K562 (cell line): ENCODE data around the gene SLX4IP. TPM values are rescaled to one million over a fixed set of nuclear protein-coding genes. Genes with fewer than 3 reads are reported as not detected.

Experiments used
- ATAC-seq: fragments of 200-7000 bp; cut with Tn5 transposase; 3 replicates; pipeline ENCODE4 v1.9.1; 2020; ENCODE audit warnings: moderate library complexity
- BruUV-seq: library from RNA; stranded (reverse); fragments of 400-500 nt; replicated peaks from 2 replicates; lab custom pipeline; 2021; lab: Mats Ljungman, UMichigan
- CTCF ChIA-PET: fragments of 300-600 bp; formaldehyde crosslinking; extraction: SDS; loops from one replicate; lab custom pipeline; 2021; ENCODE audit warnings: low intra/inter-chr PET ratio; lab: Yijun Ruan, JAX
- POLR2A ChIA-PET: fragments of 300-600, 350-650 bp; sonication (Branson Sonifier 250); formaldehyde crosslinking; extraction: SDS; loops from one replicate; lab custom pipeline; 2021; ENCODE audit warnings: antibody characterized with exemption, inconsistent platforms; lab: Yijun Ruan, JAX
- DNase-seq, 4 experiments: peaks; one replicate each; pipeline versions ENCODE4 v3.0.0 to v3.0.0-alpha.2; 2011 to 2018; ENCODE audit warnings: low spot score in 3 of 4, mixed read lengths in 3 of 4; ENCODE audit errors: extremely low read depth in 1 of 4
- FAIRE-seq: peaks from 2 replicates; lab custom pipeline; 2011; peaks lifted over from hg19 to GRCh38; lab: Jason Lieb, UNC
- H2AFZ ChIP-seq: 2 replicates; pipeline ENCODE4 v1.6.0; 2011; ENCODE audit warnings: low read depth, low read length, control low read depth, inconsistent platforms
- H3K27ac ChIP-seq: fragments of 200-600 bp; 3 replicates; pipeline ENCODE4 v1.8.0; 2011; ENCODE audit warnings: low read depth, mild to moderate bottlenecking, control low read depth, inconsistent platforms, low read length, moderate library complexity, mixed read lengths; ENCODE audit errors: extremely low read depth
- H3K27me3 ChIP-seq, 2 experiments: fragments of 300-600 bp in 1 of 2; 2 replicates in 1 of 2; 3 replicates in 1 of 2; pipeline versions ENCODE4 v1.6.0 to v1.8.0; 2011; ENCODE audit warnings: inconsistent platforms in 2 of 2, low read length in 2 of 2, mild to moderate bottlenecking in 1 of 2, mixed read lengths in 1 of 2, moderate library complexity in 1 of 2; ENCODE audit not compliant: control insufficient read depth in 2 of 2, insufficient read depth in 2 of 2
- H3K36me3 ChIP-seq: fragments of 300-600 bp; 3 replicates; pipeline ENCODE4 v1.8.0; 2011; ENCODE audit warnings: mild to moderate bottlenecking, low read length, inconsistent platforms; ENCODE audit not compliant: control insufficient read depth, insufficient read depth
- H3K4me1 ChIP-seq, 2 experiments: fragments of 200-600 bp in 1 of 2; replicated peaks in 1 of 2; 2 replicates in 1 of 2; 3 replicates in 1 of 2; pipeline versions ENCODE4 v1.5.1 to v1.8.0; 2011; ENCODE audit warnings: inconsistent platforms in 2 of 2, low read length in 2 of 2, mild to moderate bottlenecking in 1 of 2, mixed read lengths in 1 of 2, moderate library complexity in 1 of 2; ENCODE audit not compliant: control insufficient read depth in 2 of 2, insufficient read depth in 2 of 2
- H3K4me2 ChIP-seq: 2 replicates; pipeline ENCODE4 v1.6.1; 2011; ENCODE audit warnings: low read length, control low read depth, inconsistent platforms, mixed read lengths; ENCODE audit not compliant: insufficient read depth
- H3K4me3 ChIP-seq: fragments of 200-600 bp; sonication (generic), shearing (Covaris generic); 2 replicates; pipeline ENCODE4 v1.5.1; 2016; ENCODE audit warnings: control low read depth, inconsistent platforms
- H3K79me2 ChIP-seq: fragments of 200-600 bp; 3 replicates; pipeline ENCODE4 v1.8.0; 2011; ENCODE audit warnings: low read length, inconsistent platforms; ENCODE audit not compliant: control insufficient read depth, insufficient read depth
- H3K9ac ChIP-seq, 2 experiments: 2 replicates each; pipeline versions ENCODE4 v1.6.0 to v1.6.1; 2011; ENCODE audit warnings: low read depth in 2 of 2, low read length in 2 of 2, control low read depth in 1 of 2, inconsistent platforms in 1 of 2, mild to moderate bottlenecking in 1 of 2, mixed read lengths in 1 of 2; ENCODE audit not compliant: insufficient read depth in 1 of 2
- H3K9me1 ChIP-seq: one replicate; pipeline ENCODE4 v1.6.0; 2011; ENCODE audit warnings: inconsistent platforms, mild to moderate bottlenecking, low read length, moderate library complexity; ENCODE audit not compliant: control insufficient read depth, insufficient read depth
- H3K9me3 ChIP-seq: replicated peaks from 2 replicates; pipeline ENCODE4 v1.5.1; 2011; ENCODE audit warnings: low read depth, low read length, inconsistent platforms; ENCODE audit not compliant: control insufficient read depth, insufficient read depth
- H4K20me1 ChIP-seq: replicated peaks from 2 replicates; pipeline ENCODE4 v1.6.1; 2011; ENCODE audit warnings: low read length, inconsistent platforms, mixed read lengths; ENCODE audit not compliant: control insufficient read depth, insufficient read depth
- CTCF ChIP-seq, 3 experiments: IDR thresholded peaks in 2 of 3; conservative IDR thresholded peaks in 1 of 3; 2 replicates each; pipeline ENCODE4 v1.5.1; 2011 to 2012; ENCODE audit warnings: low read length in 3 of 3, mild to moderate bottlenecking in 3 of 3, control low read depth in 2 of 3, improper control_type of control experiment in 1 of 3, inconsistent platforms in 1 of 3, low read depth in 1 of 3, mixed read lengths in 1 of 3, moderate library complexity in 1 of 3; ENCODE audit not compliant: insufficient read depth in 2 of 3
- HMG20B ChIP-seq: fragments of 250-450 bp; sonication (Bioruptor Pico); IDR thresholded peaks from 2 replicates; pipeline ENCODE4 v1.5.0; 2021; ENCODE audit warnings: mild to moderate bottlenecking
- MEIS2 ChIP-seq: fragments of 450-650 bp; IDR thresholded peaks from 2 replicates; pipeline ENCODE4 v1.6.1; 2014; ENCODE audit warnings: mild to moderate bottlenecking; ENCODE audit not compliant: partially characterized antibody
- NFIX ChIP-seq: fragments of 250-450 bp; sonication (Bioruptor Pico); IDR thresholded peaks from 2 replicates; pipeline ENCODE4 v1.4.0; 2020; ENCODE audit warnings: low read depth, mild to moderate bottlenecking, moderate library complexity
- RAD21 ChIP-seq, 2 experiments: fragments of 250-450 bp in 1 of 2; fragments of 450-650 bp in 1 of 2; sonication (Bioruptor Pico) in 1 of 2; formaldehyde crosslinking in 1 of 2; IDR thresholded peaks in 1 of 2; conservative IDR thresholded peaks in 1 of 2; 2 replicates each; pipeline versions ENCODE4 v1.4.0 to v1.8.0; 2020 to 2022; ENCODE audit warnings: mild to moderate bottlenecking in 2 of 2, moderate library complexity in 1 of 2
- SMC3 ChIP-seq: conservative IDR thresholded peaks from 2 replicates; pipeline ENCODE4 v1.6.1; 2011; ENCODE audit warnings: low read depth, low read length, improper control_type of control experiment; ENCODE audit not compliant: insufficient read depth
- STAT5B ChIP-seq: fragments of 250-450 bp; sonication (Bioruptor Pico); IDR thresholded peaks from 2 replicates; pipeline ENCODE4 v1.8.0; 2021; ENCODE audit warnings: mild to moderate bottlenecking, inconsistent platforms
- WGBS: fragments of 100-300 bp; shearing (Covaris generic); methylation state at CpG from one replicate; pipeline ENCODE4 v1.1.6; 2016; ENCODE audit warnings: low coverage, mixed read lengths; ENCODE audit not compliant: insufficient coverage; ENCODE audit errors: missing lambda C conversion rate; 5-methylcytosine and 5-hydroxymethylcytosine counted together
- in situ Hi-C: fragments of 300-500 bp; cut with MboI; formaldehyde crosslinking; loops from 4 replicates; pipeline ENCODE4 v1.15.0; 2018; ENCODE audit warnings: inconsistent platforms, mixed read lengths
- intact Hi-C: fragments of 100-400 bp; cut with micrococcal nuclease; formaldehyde crosslinking; loops from 2 replicates; pipeline ENCODE4 v1.14.2; 2022
- polyA plus RNA-seq, 8 experiments: library from polyadenylated mRNA; depleted of rRNA in 4 of 8; stranded (reverse) in 5 of 8; unstranded in 3 of 8; fragments of >200 nt; fragmentation: Nextera tagmentation in 2 of 8; fragmentation: Illumina TruSeq in 1 of 8; extraction: Ambion mirVana in 2 of 8; extraction: Trizol in 1 of 8; gene quantifications; 2 replicates each; pipeline versions ENCODE4 v1.2.1 to v1.2.3, GENCODE V29; 2011 to 2014; ENCODE audit warnings: inconsistent platforms in 1 of 8, missing spikeins in 1 of 8
- total RNA-seq, 7 experiments: library from RNA; depleted of rRNA in 6 of 7; stranded (reverse); fragments of >200 nt in 6 of 7; fragmentation: Illumina TruSeq in 2 of 7; extraction: Trizol in 2 of 7; gene quantifications; 2 replicates each; pipeline versions ENCODE4 v1.2.1 to v1.2.3, GENCODE V29; 2011 to 2021; ENCODE audit warnings: low replicate concordance in 1 of 7

Gene SLX4IP
- total and polyA plus RNA-seq, 9 of the 15 experiments (the other 6 are each of a cell fraction or from before 2014, with no cell fraction given): 1.5 to 5.9 (median 3.5) TPM

GRCh38 chr20:10423735-10424134 is 11.4 kb upstream of the SLX4IP start:
- Histone ChIP-seq H3K4me1 (no peaks in the 10 kb centered on the region; a peak in 1 of 5 replicates), H3K9me1 (no peaks in the 10 kb centered on the region), H2AFZ (no peak overlapping the region), H4K20me1 (no peaks in the 10 kb centered on the region), H3K79me2 (peaks cover 69% of the 10 kb centered on the region), H3K4me2 (no peak overlapping the region), H3K4me3 (no peak overlapping the region), H3K27ac (no peak overlapping the region), H3K27me3 (no peaks in the 10 kb centered on the region), H3K9ac (no peak overlapping the region), H3K9me3 (no peaks in the 10 kb centered on the region), H3K36me3 (peaks cover 31% of the 10 kb centered on the region; the same call in 2 of the 3 replicates)
- POLR2A ChIA-PET: no interaction called here
- ATAC-seq: no peak
- in situ Hi-C loops: loop anchor here (25.0 kb wide), 1 partner anchor 1811 kb away; no protein-coding TSS in a partner anchor
- FAIRE-seq: no peak
- no peak for DNase-seq
- no TSS peak for BruUV-seq
- TF ChIP-seq HMG20B (CRISPR knock-in tag) (no peak), MEIS2 (peak; percentile 25)
- CTCF ChIA-PET: no interaction called here
- 67% methylated on average over 1 of the region's 2 CpGs for WGBS
- intact Hi-C loops: no loop called here

- Histone ChIP-seq H3K9ac (no peak overlapping the region), H3K27ac (no peak overlapping the region), H3K79me2 (peaks cover 88% of the 10 kb centered on the region), H3K9me3 (no peaks in the 10 kb centered on the region), H4K20me1 (no peaks in the 10 kb centered on the region), H3K4me3 (no peak overlapping the region), H3K4me2 (no peak overlapping the region), H3K9me1 (no peaks in the 10 kb centered on the region), H3K36me3 (peaks cover 30% of the 10 kb centered on the region; the same call in 2 of the 3 replicates), H3K4me1 (peaks cover 0 to 14% of the 10 kb centered on the region in 2 experiments; a peak in 3 of 5 replicates), H2AFZ (no peak overlapping the region), H3K27me3 (no peaks in the 10 kb centered on the region)
- intact Hi-C loops: loop anchor here (5.0 kb wide), 2 partner anchors 110 to 810 kb away; no protein-coding TSS in a partner anchor
- FAIRE-seq: no peak
- ChIA-PET POLR2A (no interaction called here), CTCF (no interaction called here)
- in situ Hi-C loops: no loop called here
- no TSS peak for BruUV-seq
- ATAC-seq: peak; percentile 56; the same call in 1 of the 3 replicates
- peak in 3 of 4 experiments; percentile 14 to 51 (median 18) for DNase-seq
- 44% methylated on average over 2 of the region's 3 CpGs for WGBS
- no peak for TF ChIP-seq NFIX (CRISPR knock-in tag)
- peak; percentile 31; the same call in 1 of the 2 replicates for TF ChIP-seq SMC3
- peak; percentile 29 to 67 (median 58); a peak in 5 of 6 replicates for TF ChIP-seq CTCF (IDR thresholded peaks at IDR 0.05 in 2 of 3, conservative IDR thresholded peaks at IDR 0.05 in 1 of 3; ENCODE audit: insufficient read depth in 2 of 3, low read depth in 1 of 3, low read length in 3 of 3)
- peak; percentile 32 to 50 for TF ChIP-seq RAD21 (CRISPR knock-in tag; conservative IDR thresholded peaks at IDR 0.05 in 1 of 2, IDR thresholded peaks at IDR 0.05 in 1 of 2)
- TF ChIP-seq STAT5B (CRISPR knock-in tag): no peak
These were observed 7.9 kb upstream of the SLX4IP start for GRCh38 chr20:10427060-10427692.
